GM12878 (cell line): ENCODE data around the gene NR1D2. TPM values are rescaled to one million over a fixed set of nuclear protein-coding genes. Genes with fewer than 3 reads are reported as not detected.

ENCODE experiments used
- ATAC-seq: fragments of 200-7000 bp; cut with Tn5 transposase; 3 replicates; pipeline ENCODE4 v1.9.1; 2020; ENCODE audit warnings: mild to moderate bottlenecking, moderate library complexity
- BruUV-seq: library from RNA; stranded (reverse); fragments of 400-500 nt; replicated peaks from 2 replicates; lab custom pipeline; 2021; lab: Mats Ljungman, UMichigan
- CTCF ChIA-PET: fragments of 300-600 bp; sonication (Branson Sonifier 250); formaldehyde crosslinking; extraction: SDS; loops from one replicate; lab custom pipeline; 2021; ENCODE audit warnings: inconsistent platforms; lab: Yijun Ruan, JAX
- POLR2A ChIA-PET: fragments of 350-600 bp; formaldehyde crosslinking; extraction: SDS; loops from one replicate; lab custom pipeline; 2021; ENCODE audit warnings: inconsistent platforms; lab: Charles Lee
- RAD21 ChIA-PET: fragments of 300-600 bp; sonication (Branson Sonifier 250); formaldehyde crosslinking; loops from one replicate; lab custom pipeline; 2023; ENCODE audit warnings: antibody characterized with exemption; ENCODE audit not compliant: unreplicated experiment; lab: Charles Lee
- SMC1A ChIA-PET: fragments of 300-600 bp; sonication (Branson Sonifier 250); formaldehyde crosslinking; loops from one replicate; lab custom pipeline; 2023; ENCODE audit not compliant: unreplicated experiment, uncharacterized antibody; lab: Charles Lee
- DNase-seq: peaks from one replicate; pipeline ENCODE4 v3.0.0-alpha.2; 2011; ENCODE audit warnings: low read depth, low spot score
- FAIRE-seq: peaks from 3 replicates; lab custom pipeline; 2011; peaks lifted over from hg19 to GRCh38; lab: Jason Lieb, UNC
- H2AFZ ChIP-seq: 2 replicates; pipeline ENCODE4 v1.6.0; 2011; ENCODE audit warnings: low read depth, low read length, control low read depth; ENCODE audit not compliant: control insufficient read depth
- H3K27ac ChIP-seq: 2 replicates; pipeline ENCODE4 v1.5.1; 2011; ENCODE audit warnings: control low read depth; ENCODE audit not compliant: control insufficient read depth, insufficient read depth
- H3K27me3 ChIP-seq, 2 experiments: replicated peaks in 1 of 2; 2 replicates each; pipeline versions ENCODE4 v1.6.0 to v1.6.1; 2011; ENCODE audit warnings: low read length in 1 of 2; ENCODE audit not compliant: control insufficient read depth in 2 of 2, insufficient read depth in 2 of 2
- H3K36me3 ChIP-seq, 2 experiments: 2 replicates each; pipeline ENCODE4 v1.5.1; 2011; ENCODE audit warnings: low read length in 1 of 2; ENCODE audit not compliant: control insufficient read depth in 2 of 2, insufficient read depth in 2 of 2
- H3K4me1 ChIP-seq: 2 replicates; pipeline ENCODE4 v1.6.1; 2011; ENCODE audit warnings: mild to moderate bottlenecking, low read length, moderate library complexity, mixed read lengths; ENCODE audit not compliant: control insufficient read depth, insufficient read depth
- H3K4me2 ChIP-seq: 2 replicates; pipeline ENCODE4 v1.6.0; 2011; ENCODE audit warnings: control low read depth; ENCODE audit not compliant: control insufficient read depth, insufficient read depth
- H3K4me3 ChIP-seq: fragments of 200-600 bp; sonication (generic); 2 replicates; pipeline ENCODE4 v1.5.1; 2016
- H3K79me2 ChIP-seq: 2 replicates; pipeline ENCODE4 v1.6.0; 2011; ENCODE audit warnings: low read length; ENCODE audit not compliant: control insufficient read depth, insufficient read depth
- H3K9ac ChIP-seq: 2 replicates; pipeline ENCODE4 v1.8.0; 2011; ENCODE audit warnings: low read length, control low read depth, mixed read lengths; ENCODE audit not compliant: control insufficient read depth, insufficient read depth
- H3K9me3 ChIP-seq: replicated peaks from 3 replicates; pipeline ENCODE4 v1.5.1; 2011; ENCODE audit warnings: mild to moderate bottlenecking, low read length; ENCODE audit not compliant: control insufficient read depth, insufficient read depth
- H4K20me1 ChIP-seq: 2 replicates; pipeline ENCODE4 v1.6.0; 2011; ENCODE audit not compliant: control insufficient read depth, insufficient read depth
- CTCF ChIP-seq, 3 experiments: IDR thresholded peaks in 2 of 3; conservative IDR thresholded peaks in 1 of 3; 2 replicates each; pipeline ENCODE4 v1.5.1; 2011; ENCODE audit warnings: low read depth in 3 of 3, low read length in 3 of 3, mild to moderate bottlenecking in 3 of 3, control low read depth in 2 of 3, moderate library complexity in 2 of 3, inconsistent platforms in 1 of 3, mixed read lengths in 1 of 3; ENCODE audit not compliant: control insufficient read depth in 2 of 3, insufficient read depth in 1 of 3; ENCODE audit errors: extremely low read depth in 1 of 3
- HDAC2 ChIP-seq: fragments of 200-600 bp; sonication (generic); IDR thresholded peaks from 2 replicates; pipeline ENCODE4 v1.6.1; 2017
- LARP7 ChIP-seq: fragments of 450-650 bp; IDR thresholded peaks from 2 replicates; pipeline ENCODE4 v1.6.1; 2017; ENCODE audit warnings: mild to moderate bottlenecking
- MLLT1 ChIP-seq: fragments of 450-650 bp; IDR thresholded peaks from 2 replicates; pipeline ENCODE4 v1.6.1; 2016; ENCODE audit warnings: mild to moderate bottlenecking
- MYC ChIP-seq: IDR thresholded peaks from 2 replicates; pipeline ENCODE4 v1.6.1; 2011; ENCODE audit warnings: mild to moderate bottlenecking, low read length, moderate library complexity, inconsistent platforms; ENCODE audit not compliant: insufficient read depth, insufficient replicate concordance, insufficient read length, severe bottlenecking
- NFYA ChIP-seq: IDR thresholded peaks from 2 replicates; pipeline ENCODE4 v1.6.1; 2011; ENCODE audit warnings: low read depth, mild to moderate bottlenecking, low read length, improper control_type of control experiment, borderline replicate concordance
- SPI1 ChIP-seq: IDR thresholded peaks from 2 replicates; pipeline ENCODE4 v1.6.1; 2011; ENCODE audit warnings: low read depth, mild to moderate bottlenecking, low read length, moderate library complexity, borderline replicate concordance; ENCODE audit not compliant: insufficient read depth
- TBL1XR1 ChIP-seq: IDR thresholded peaks from 2 replicates; pipeline ENCODE4 v1.6.1; 2012; ENCODE audit warnings: low read depth, low read length, improper control_type of control experiment
- ZNF592 ChIP-seq: fragments of 450-650 bp; IDR thresholded peaks from 2 replicates; pipeline ENCODE4 v1.6.1; 2017; ENCODE audit warnings: mild to moderate bottlenecking, moderate library complexity
- WGBS: methylation state at CpG from one replicate; pipeline ENCODE4 v1.1.6; 2016; ENCODE audit warnings: low lambda C conversion rate; ENCODE audit not compliant: insufficient replicate concordance, insufficient coverage; ENCODE audit errors: missing lambda C conversion rate; 5-methylcytosine and 5-hydroxymethylcytosine counted together
- in situ Hi-C: fragments of 300-500 bp; cut with MboI; formaldehyde crosslinking; loops from 9 replicates; pipeline ENCODE4 v1.14.3; 2018; ENCODE audit warnings: mixed read lengths
- intact Hi-C: fragments of 100-400 bp; cut with micrococcal nuclease; formaldehyde crosslinking; loops from one replicate; pipeline ENCODE4 v1.14.2; 2022; ENCODE audit not compliant: unreplicated experiment
- polyA plus RNA-seq, 11 experiments: library from polyadenylated mRNA; depleted of rRNA in 4 of 11; unstranded in 6 of 11; stranded (reverse) in 5 of 11; fragments of >200 nt; fragmentation: Nextera tagmentation in 4 of 11; fragmentation: Illumina TruSeq in 1 of 11; extraction: Ambion mirVana in 4 of 11; extraction: Trizol in 1 of 11; gene quantifications; 1 replicate in 1 of 11; 2 replicates in 10 of 11; pipeline versions ENCODE4 v1.2.1 to v1.2.3, GENCODE V29; 2011 to 2016; ENCODE audit warnings: inconsistent platforms in 2 of 11, missing spikeins in 2 of 11, low read depth in 1 of 11
- total RNA-seq, 4 experiments: library from RNA; depleted of rRNA in 3 of 4; stranded (reverse); fragments of >200 nt in 3 of 4; fragmentation: Illumina TruSeq in 1 of 4; extraction: Trizol in 1 of 4; gene quantifications; 2 replicates each; pipeline versions ENCODE4 v1.2.1 to v1.2.3, GENCODE V29; 2013 to 2021

NR1D2 gene
- total and polyA plus RNA-seq, 10 of the 15 experiments (the other 5 are each of a cell fraction or from before 2014, with no cell fraction given), result 0.67 to 5.3 (median 2.6) TPM

- SMC1A ChIA-PET, result no interaction called here
- no peaks in the 10 kb centered on the region for H4K20me1 ChIP-seq
- WGBS, result 43% methylated on average over 1 of the region's 1 CpG
- no peaks in the 10 kb centered on the region for H3K79me2 ChIP-seq
- POLR2A ChIA-PET, result no interaction called here
- no TSS peak for BruUV-seq
- no peaks in the 10 kb centered on the region for H3K4me1 ChIP-seq
- ATAC-seq, result no peak
- H3K36me3 ChIP-seq, result no peaks in the 10 kb centered on the region
- H3K27me3 ChIP-seq, result no peaks in the 10 kb centered on the region
- RAD21 ChIA-PET, result no interaction called here
- no peak for FAIRE-seq
- H3K4me3 ChIP-seq, result no peak overlapping the region
- no peaks in the 10 kb centered on the region for H3K9me3 ChIP-seq
- TF ChIP-seq LARP7, result no peak
- no peak for TF ChIP-seq TBL1XR1
- no peak for TF ChIP-seq ZNF592
- no peak for TF ChIP-seq SPI1
- no peak for TF ChIP-seq MLLT1
- TF ChIP-seq NFYA, result no peak
- no peak for TF ChIP-seq CTCF (IDR thresholded peaks at IDR 0.05 in 2 of 3, conservative IDR thresholded peaks at IDR 0.05 in 1 of 3; ENCODE audit: control insufficient read depth in 2 of 3, extremely low read depth in 1 of 3, insufficient read depth in 1 of 3, low read depth in 3 of 3, low read length in 3 of 3)
- TF ChIP-seq MYC, result no peak
- TF ChIP-seq HDAC2, result no peak
- CTCF ChIA-PET, result no interaction called here
- intact Hi-C loops (no loop called here), in situ Hi-C loops (loop anchor here (25.0 kb wide), 1 partner anchor 1850 kb away; the partner anchor contains the start of genes NGLY1 and OXSM)
- no peak overlapping the region for H3K4me2 ChIP-seq
- H3K27ac ChIP-seq, result no peak overlapping the region
- H2AFZ ChIP-seq, result no peak overlapping the region
- no peak for DNase-seq
- H3K9ac ChIP-seq, result no peak overlapping the region
These were observed 7.8 kb upstream of the NR1D2 start for GRCh38 chr3:23937296-23937695.
